GM18502 (cell line): ENCODE data around the gene GDF7.

Experiments used
- ATAC-seq: cut with Tn5 transposase; IDR thresholded peaks from one replicate; pipeline ENCODE4 v1.9.1; 2021; ENCODE audit warnings: mild to moderate bottlenecking; ENCODE audit not compliant: unreplicated experiment, poor library complexity

The GDF7 gene

GRCh38 chr2:20666304-20667150, at the start of gene GDF7:
Gene GDF7 (plus strand): TSS chr2:20667144. CDS start chr2:20667240, 96 bp downstream.
- ATAC-seq, result peak; percentile 37

GRCh38 chr2:20617892-20618467, 49.0 kb upstream of the GDF7 start:
- ATAC-seq, result no peak

- ATAC-seq, result no peak
Measured at GRCh38 chr2:20618468-20618885, 48.5 kb upstream of the GDF7 start.

GRCh38 chr2:20618886-20619521, 47.9 kb upstream of the GDF7 start:
- ATAC-seq, result no peak

- ATAC-seq, result no peak
Measured at GRCh38 chr2:20619624-20620024, 47.3 kb upstream of the GDF7 start.

GRCh38 chr2:20620271-20620681, 46.7 kb upstream of the GDF7 start:
- ATAC-seq, result no peak

- no peak for ATAC-seq
Measured at GRCh38 chr2:20620696-20621365, 46.1 kb upstream of the GDF7 start.

- ATAC-seq, result no peak
Measured at GRCh38 chr2:20621366-20622295, 45.3 kb upstream of the GDF7 start.

- no peak for ATAC-seq
Measured at GRCh38 chr2:20622296-20622686, 44.7 kb upstream of the GDF7 start.

- ATAC-seq, result no peak
Measured at GRCh38 chr2:20622731-20623130, 44.2 kb upstream of the GDF7 start.

GRCh38 chr2:20623241-20623640, 43.7 kb upstream of the GDF7 start:
- ATAC-seq, result no peak

- no peak for ATAC-seq
Measured at GRCh38 chr2:20623741-20624155, 43.2 kb upstream of the GDF7 start.

GRCh38 chr2:20624156-20624883, 42.6 kb upstream of the GDF7 start:
- no peak for ATAC-seq

GRCh38 chr2:20624884-20625485, 42.0 kb upstream of the GDF7 start:
- no peak for ATAC-seq

- ATAC-seq, result no peak
Measured at GRCh38 chr2:20625491-20626391, 41.2 kb upstream of the GDF7 start.

- no peak for ATAC-seq
Measured at GRCh38 chr2:20626392-20626697, 40.6 kb upstream of the GDF7 start.

GRCh38 chr2:20626698-20627513, 40.0 kb upstream of the GDF7 start:
- ATAC-seq, result no peak
